Caco-2 (cell line): ENCODE measurements around the gene TMEM225B. TPM values are rescaled to one million over a fixed set of nuclear protein-coding genes. Genes with fewer than 3 reads are reported as not detected.

ENCODE experiments used
- BruUV-seq: library from RNA; stranded (reverse); fragments of 400-500 nt; replicated peaks from 2 replicates; lab custom pipeline; 2021; lab: Mats Ljungman, UMichigan
- CTCF ChIA-PET: fragments of 300-600 bp; sonication (Branson Sonifier 250); formaldehyde crosslinking; loops from one replicate; lab custom pipeline; 2022; ENCODE audit warnings: antibody characterized with exemption; lab: Charles Lee
- POLR2A ChIA-PET: fragments of 300-600 bp; sonication (Branson Sonifier 250); formaldehyde crosslinking; loops from one replicate; lab custom pipeline; 2022; ENCODE audit warnings: antibody characterized with exemption; lab: Charles Lee
- DNase-seq, 2 experiments: peaks; one replicate each; pipeline versions ENCODE4 v3.0.0 to v3.0.0-alpha.2; 2020 to 2022
- H3K27me3 ChIP-seq: replicated peaks from 2 replicates; pipeline ENCODE4 v1.6.0; 2011; ENCODE audit warnings: low read length; ENCODE audit not compliant: control insufficient read depth, insufficient read depth
- H3K36me3 ChIP-seq: 2 replicates; pipeline ENCODE4 v1.5.1; 2011; ENCODE audit warnings: low read length; ENCODE audit not compliant: control insufficient read depth, insufficient read depth
- H3K4me1 ChIP-seq: fragments of 250-450 bp; sonication (Bioruptor Pico); 2 replicates; pipeline ENCODE4 v1.5.1; 2020; ENCODE audit warnings: mild to moderate bottlenecking
- H3K4me3 ChIP-seq: 2 replicates; pipeline ENCODE4 v1.5.1; 2011; ENCODE audit warnings: low read depth, mild to moderate bottlenecking, control low read depth, low read length
- H3K9me3 ChIP-seq: fragments of 250-450 bp; sonication (Bioruptor Pico); 2 replicates; pipeline ENCODE4 v1.5.1; 2020; ENCODE audit warnings: mild to moderate bottlenecking, moderate library complexity
- H3K27ac Mint-ChIP-seq: one replicate; pipeline ENCODE4 v1.8.0; 2022; ENCODE audit warnings: mixed read lengths; ENCODE audit not compliant: unreplicated experiment
- H3K27me3 Mint-ChIP-seq: one replicate; pipeline ENCODE4 v1.8.0; 2022; ENCODE audit warnings: mixed read lengths; ENCODE audit not compliant: insufficient read depth, unreplicated experiment
- H3K36me3 Mint-ChIP-seq: one replicate; pipeline ENCODE4 v1.8.0; 2022; ENCODE audit warnings: mild to moderate bottlenecking, mixed read lengths; ENCODE audit not compliant: insufficient read depth, unreplicated experiment
- H3K4me1 Mint-ChIP-seq: one replicate; pipeline ENCODE4 v1.8.0; 2022; ENCODE audit warnings: low read depth, mixed read lengths; ENCODE audit not compliant: unreplicated experiment
- H3K4me3 Mint-ChIP-seq: one replicate; pipeline ENCODE4 v1.8.0; 2022; ENCODE audit warnings: mild to moderate bottlenecking, moderate library complexity, mixed read lengths; ENCODE audit not compliant: unreplicated experiment
- H3K9me3 Mint-ChIP-seq: one replicate; pipeline ENCODE4 v1.8.0; 2022; ENCODE audit warnings: mixed read lengths; ENCODE audit not compliant: unreplicated experiment
- CTCF ChIP-seq, 2 experiments: fragments of 200-600 bp in 1 of 2; IDR thresholded peaks; 1 replicate in 1 of 2; 2 replicates in 1 of 2; pipeline versions ENCODE4 v1.5.1 to v1.8.0; 2011 to 2022; ENCODE audit warnings: antibody characterized with exemption in 1 of 2, control low read depth in 1 of 2, inconsistent platforms in 1 of 2, low read depth in 1 of 2, low read length in 1 of 2, mild to moderate bottlenecking in 1 of 2, moderate library complexity in 1 of 2; ENCODE audit not compliant: insufficient read depth in 1 of 2, severe bottlenecking in 1 of 2, unreplicated experiment in 1 of 2
- intact Hi-C: fragments of 100-400 bp; cut with micrococcal nuclease; formaldehyde crosslinking; loops from one replicate; pipeline ENCODE4 v1.10.0; 2022; ENCODE audit not compliant: unreplicated experiment
- total RNA-seq: library from RNA; stranded (reverse); gene quantifications from 2 replicates; pipeline ENCODE4 v1.2.3, GENCODE V29; 2022

The TMEM225B gene
- total RNA-seq, 1 experiment from 2014 or later, result 0.27 TPM

- peaks cover 7% of the 10 kb centered on the region for H3K4me1 Mint-ChIP-seq
- Histone ChIP-seq H3K36me3 (no peaks in the 10 kb centered on the region; the same call in 1 of the 2 replicates), H3K4me3 (peak within 1 kb of the TSS; percentile 62), H3K27me3 (no peaks in the 10 kb centered on the region), H3K9me3 (no peaks in the 10 kb centered on the region), H3K4me1 (no peaks in the 10 kb centered on the region)
- intact Hi-C loops, result loop anchor here (1.0 kb wide), 2 partner anchors 48 to 64 kb away; partner anchors contain the start of genes ZKSCAN5 and ZSCAN25
- ChIA-PET CTCF (interaction anchor here (1.1 kb wide), 1 partner anchor 29 kb away, joined by 3 read pairs; no protein-coding TSS in a partner anchor), POLR2A (interaction anchor here (0.7 to 1.2 kb wide), 2 partner anchors 47 to 65 kb away, joined by 3 to 4 read pairs; partner anchors contain the start of genes ZKSCAN5 and ZSCAN25)
- H3K27me3 Mint-ChIP-seq, result no peaks in the 10 kb centered on the region
- BruUV-seq, result no TSS peak
- H3K27ac Mint-ChIP-seq, result peak within 1 kb of the TSS; percentile 84
- H3K36me3 Mint-ChIP-seq, result peaks cover 10% of the 10 kb centered on the region
- H3K9me3 Mint-ChIP-seq, result no peaks in the 10 kb centered on the region
- H3K4me3 Mint-ChIP-seq, result peak within 1 kb of the TSS; percentile 83
- peak; percentile 85 to 87 for DNase-seq
- TF ChIP-seq CTCF (IDR thresholded peaks at IDR 0.05; ENCODE audit: insufficient read depth in 1 of 2, low read depth in 1 of 2, low read length in 1 of 2, severe bottlenecking in 1 of 2, unreplicated experiment in 1 of 2), result no peak
Observed at GRCh38 chr7:99551767-99552463, 46.2 kb upstream of the TMEM225B start, which contains the start of gene FAM200A. TSS of gene FAM200A (minus strand) at chr7:99552114. CDS start at chr7:99548407, 3,707 bp downstream.

- ChIA-PET CTCF (no interaction called here), POLR2A (no interaction called here)
- H3K27me3 ChIP-seq, result no peaks in the 10 kb centered on the region
- H3K36me3 ChIP-seq, result no peaks in the 10 kb centered on the region; the same call in 1 of the 2 replicates
- Mint-ChIP-seq H3K9me3 (no peaks in the 10 kb centered on the region), H3K4me1 (peaks cover 7% of the 10 kb centered on the region), H3K4me3 (peak overlapping the region; percentile 83), H3K27me3 (no peaks in the 10 kb centered on the region), H3K36me3 (peaks cover 10% of the 10 kb centered on the region), H3K27ac (no peak overlapping the region)
- H3K9me3 ChIP-seq, result no peaks in the 10 kb centered on the region
- TF ChIP-seq CTCF (IDR thresholded peaks at IDR 0.05; ENCODE audit: insufficient read depth in 1 of 2, low read depth in 1 of 2, low read length in 1 of 2, severe bottlenecking in 1 of 2, unreplicated experiment in 1 of 2), result no peak
- DNase-seq, result no peak
- no peaks in the 10 kb centered on the region for H3K4me1 ChIP-seq
- no peak overlapping the region for H3K4me3 ChIP-seq
- BruUV-seq, result no TSS peak
- intact Hi-C loops, result no loop called here
Observed at GRCh38 chr7:99553039-99553438, 45.0 kb upstream of the TMEM225B start.

GRCh38 chr7:99554939-99555338 is 43.1 kb upstream of the TMEM225B start:
- no peaks in the 10 kb centered on the region for H3K27me3 ChIP-seq
- POLR2A ChIA-PET, result no interaction called here
- H3K9me3 Mint-ChIP-seq, result no peaks in the 10 kb centered on the region
- no peak for DNase-seq
- CTCF ChIA-PET, result no interaction called here
- no peak overlapping the region for H3K4me3 ChIP-seq
- peaks cover 6% of the 10 kb centered on the region for H3K36me3 Mint-ChIP-seq
- no peaks in the 10 kb centered on the region for H3K27me3 Mint-ChIP-seq
- H3K4me1 Mint-ChIP-seq, result peaks cover 7% of the 10 kb centered on the region
- H3K36me3 ChIP-seq, result no peaks in the 10 kb centered on the region
- intact Hi-C loops, result no loop called here
- no peaks in the 10 kb centered on the region for H3K9me3 ChIP-seq
- H3K4me3 Mint-ChIP-seq, result no peak overlapping the region
- no peaks in the 10 kb centered on the region for H3K4me1 ChIP-seq
- no peak overlapping the region for H3K27ac Mint-ChIP-seq
- BruUV-seq, result no TSS peak
- TF ChIP-seq CTCF (IDR thresholded peaks at IDR 0.05; ENCODE audit: insufficient read depth in 1 of 2, low read depth in 1 of 2, low read length in 1 of 2, severe bottlenecking in 1 of 2, unreplicated experiment in 1 of 2), result no peak
